GM23248 (cell line): ENCODE results near the gene DTNB. TPM values are rescaled to one million over a fixed set of nuclear protein-coding genes. Genes with fewer than 3 reads are reported as not detected.

Experiments
- DNase-seq: peaks from one replicate; pipeline ENCODE4 v3.0.0-alpha.2; 2015
- H2AFZ ChIP-seq: fragments of 200-600 bp; sonication (generic); 2 replicates; pipeline ENCODE4 v1.6.1; 2016; ENCODE audit warnings: antibody characterized with exemption
- H3F3A ChIP-seq: fragments of 200-600 bp; sonication (generic); 2 replicates; pipeline ENCODE4 v1.6.1; 2016; ENCODE audit warnings: mild to moderate bottlenecking, antibody characterized with exemption, mixed run types; ENCODE audit not compliant: insufficient read depth
- H3K27ac ChIP-seq: fragments of 200-600 bp; sonication (generic); 2 replicates; pipeline ENCODE4 v1.5.1; 2016; ENCODE audit warnings: mild to moderate bottlenecking
- H3K27me3 ChIP-seq: fragments of 200-600 bp; sonication (generic); replicated peaks from 2 replicates; pipeline ENCODE4 v1.6.1; 2016; ENCODE audit warnings: mild to moderate bottlenecking; ENCODE audit not compliant: insufficient read depth
- H3K36me3 ChIP-seq: fragments of 200-600 bp; sonication (generic); 2 replicates; pipeline ENCODE4 v1.6.1; 2016; ENCODE audit warnings: low read depth, mild to moderate bottlenecking
- H3K4me1 ChIP-seq: fragments of 200-600 bp; sonication (generic); 2 replicates; pipeline ENCODE4 v1.6.1; 2016; ENCODE audit warnings: mild to moderate bottlenecking; ENCODE audit not compliant: insufficient read depth
- H3K4me2 ChIP-seq: fragments of 200-600 bp; sonication (generic); one replicate; pipeline ENCODE4 v1.6.1; 2016; ENCODE audit warnings: mild to moderate bottlenecking; ENCODE audit not compliant: unreplicated experiment
- H3K4me3 ChIP-seq: fragments of 200-600 bp; sonication (generic); 2 replicates; pipeline ENCODE4 v1.5.1; 2016; ENCODE audit warnings: mild to moderate bottlenecking
- H3K79me2 ChIP-seq: fragments of 200-600 bp; sonication (generic); 2 replicates; pipeline ENCODE4 v1.6.1; 2016; ENCODE audit warnings: mild to moderate bottlenecking; ENCODE audit not compliant: insufficient read depth
- H3K9ac ChIP-seq: fragments of 200-600 bp; sonication (generic); 2 replicates; pipeline ENCODE4 v1.6.1; 2016; ENCODE audit warnings: mild to moderate bottlenecking
- H3K9me2 ChIP-seq: fragments of 200-600 bp; sonication (generic); 2 replicates; pipeline ENCODE4 v1.6.1; 2016; ENCODE audit warnings: mixed run types, mild to moderate bottlenecking, moderate library complexity; ENCODE audit not compliant: insufficient read depth
- H3K9me3 ChIP-seq: fragments of 200-600 bp; sonication (generic); one replicate; pipeline ENCODE4 v1.6.1; 2017; ENCODE audit warnings: low read depth
- H4K20me1 ChIP-seq: fragments of 200-600 bp; sonication (generic); 2 replicates; pipeline ENCODE4 v1.6.0; 2016; ENCODE audit not compliant: insufficient read depth
- EZH2 ChIP-seq: fragments of 200-600 bp; sonication (generic); IDR thresholded peaks from 2 replicates; pipeline ENCODE4 v1.6.1; 2018; ENCODE audit warnings: antibody characterized with exemption, mild to moderate bottlenecking; ENCODE audit not compliant: insufficient read depth, poor library complexity, severe bottlenecking
- EZH2phosphoT487 ChIP-seq: fragments of 200-600 bp; sonication (generic); IDR thresholded peaks from 2 replicates; pipeline ENCODE4 v1.6.1; 2018; ENCODE audit warnings: antibody characterized with exemption, moderate library complexity, mild to moderate bottlenecking, low read depth; ENCODE audit not compliant: insufficient read depth
- WGBS, 2 experiments: methylation state at CpG; one replicate each; pipeline ENCODE4 v1.1.6; 2015 to 2017; ENCODE audit warnings: low lambda C conversion rate in 2 of 2, low coverage in 1 of 2; ENCODE audit errors: missing lambda C conversion rate in 2 of 2; 5-methylcytosine and 5-hydroxymethylcytosine counted together
- in situ Hi-C: fragments of 300-500 bp; cut with MboI; formaldehyde crosslinking; loops from 2 replicates; pipeline ENCODE4 v1.15.0; 2020
- polyA plus RNA-seq: library from polyadenylated mRNA; unstranded; fragments of >200 nt; fragmentation: Nextera tagmentation; extraction: Ambion mirVana; gene quantifications from 2 replicates; pipeline ENCODE4 v1.2.1, GENCODE V29; 2016
- total RNA-seq: library from RNA; depleted of rRNA; stranded (reverse); fragments of >200 nt; shearing (Covaris generic); gene quantifications from 2 replicates; pipeline ENCODE4 v1.2.3, GENCODE V29; 2014

The DTNB gene
- total and polyA plus RNA-seq, 2 experiments from 2014 or later, result 1.1 to 4.0 TPM

GRCh38 chr2:25589676-25590205, 83.6 kb downstream of the DTNB start:
- Histone ChIP-seq H4K20me1 (no peaks in the 10 kb centered on the region), H3K79me2 (no peaks in the 10 kb centered on the region), H3K4me3 (no peak overlapping the region), H3K27ac (no peak overlapping the region), H3K9me2 (no peaks in the 10 kb centered on the region), H3K9me3 (no peaks in the 10 kb centered on the region), H3K27me3 (no peaks in the 10 kb centered on the region), H3K9ac (no peak overlapping the region), H3K4me1 (0 out of 2 replicates have a peak, but pooled peaks cover 4% of the 10 kb centered on the region), H3F3A (no peaks in the 10 kb centered on the region), H3K36me3 (no peaks in the 10 kb centered on the region), H2AFZ (no peak overlapping the region), H3K4me2 (no peak overlapping the region)
- no peak for TF ChIP-seq EZH2phosphoT487
- TF ChIP-seq EZH2, result no peak
- DNase-seq, result no peak
- in situ Hi-C loops, result no loop called here
- WGBS, 2 experiments, result 91% methylated on average over 12 to 13 of the region's 13 CpGs

GRCh38 chr2:25588576-25588975, 84.8 kb downstream of the DTNB start:
- no peaks in the 10 kb centered on the region for H4K20me1 ChIP-seq
- no peak for TF ChIP-seq EZH2phosphoT487
- TF ChIP-seq EZH2, result no peak
- H3K9me2 ChIP-seq, result no peaks in the 10 kb centered on the region
- no peaks in the 10 kb centered on the region for H3F3A ChIP-seq
- in situ Hi-C loops, result no loop called here
- no peak for DNase-seq
- H2AFZ ChIP-seq, result no peak overlapping the region
- no peaks in the 10 kb centered on the region for H3K36me3 ChIP-seq
- H3K4me2 ChIP-seq, result no peak overlapping the region
- 88% methylated on average over 4 of the region's 4 CpGs for WGBS, 2 experiments
- no peak overlapping the region for H3K4me3 ChIP-seq
- no peak overlapping the region for H3K27ac ChIP-seq
- H3K9me3 ChIP-seq, result no peaks in the 10 kb centered on the region
- no peaks in the 10 kb centered on the region for H3K79me2 ChIP-seq
- H3K4me1 ChIP-seq, result 0 out of 2 replicates have a peak, but pooled peaks cover 4% of the 10 kb centered on the region
- H3K9ac ChIP-seq, result no peak overlapping the region
- H3K27me3 ChIP-seq, result no peaks in the 10 kb centered on the region

DNA sequence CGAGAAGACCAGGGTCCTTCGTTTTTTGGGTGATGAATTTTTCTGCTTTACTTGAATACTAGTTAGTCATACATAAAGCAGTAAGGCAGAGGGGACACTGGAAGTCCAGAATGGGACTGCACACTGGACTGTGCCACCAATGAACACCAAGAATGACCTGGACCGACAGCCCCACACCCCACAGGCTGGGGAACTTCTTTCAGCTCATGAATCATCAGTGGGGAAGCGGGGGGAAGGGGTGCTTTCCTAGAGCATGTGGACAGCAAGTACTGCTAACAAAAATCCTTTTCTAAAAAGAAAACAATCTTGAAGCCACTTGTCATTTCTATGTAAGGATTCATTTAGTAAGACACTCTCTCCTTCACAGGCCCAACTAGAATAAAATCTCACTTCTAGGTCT, 86.0 kb downstream of the DTNB start:
- Histone ChIP-seq H3K9ac (no peak overlapping the region), H3K36me3 (no peaks in the 10 kb centered on the region), H3K9me2 (no peaks in the 10 kb centered on the region), H2AFZ (no peak overlapping the region), H4K20me1 (no peaks in the 10 kb centered on the region), H3K4me1 (0 out of 2 replicates have a peak, but pooled peaks cover 4% of the 10 kb centered on the region), H3K27me3 (no peaks in the 10 kb centered on the region), H3K27ac (no peak overlapping the region), H3K79me2 (no peaks in the 10 kb centered on the region), H3K9me3 (no peaks in the 10 kb centered on the region), H3F3A (no peaks in the 10 kb centered on the region), H3K4me3 (no peak overlapping the region), H3K4me2 (no peak overlapping the region)
- WGBS, 2 experiments, result 66 to 68% methylated on average over 4 of the region's 4 CpGs
- in situ Hi-C loops, result no loop called here
- DNase-seq, result peak; percentile 27
- TF ChIP-seq EZH2phosphoT487, result no peak
- no peak for TF ChIP-seq EZH2

- no peak overlapping the region for H3K9ac ChIP-seq
- no peak overlapping the region for H3K4me3 ChIP-seq
- H3K27me3 ChIP-seq, result no peaks in the 10 kb centered on the region
- H2AFZ ChIP-seq, result no peak overlapping the region
- H3K9me3 ChIP-seq, result no peaks in the 10 kb centered on the region
- H4K20me1 ChIP-seq, result no peaks in the 10 kb centered on the region
- no peaks in the 10 kb centered on the region for H3K79me2 ChIP-seq
- H3K9me2 ChIP-seq, result no peaks in the 10 kb centered on the region
- DNase-seq, result no peak
- H3K27ac ChIP-seq, result no peak overlapping the region
- no peaks in the 10 kb centered on the region for H3K36me3 ChIP-seq
- H3F3A ChIP-seq, result no peaks in the 10 kb centered on the region
- TF ChIP-seq EZH2 (no peak), EZH2phosphoT487 (no peak)
- in situ Hi-C loops, result no loop called here
- H3K4me2 ChIP-seq, result no peak overlapping the region
- WGBS, 2 experiments, result 82 to 84% methylated on average over 4 of the region's 4 CpGs
- no peaks in the 10 kb centered on the region for H3K4me1 ChIP-seq
These were observed 86.6 kb downstream of the DTNB start for GRCh38 chr2:25586726-25587144.
